HCT116 (cell line): ENCODE results near the gene PSMC3. TPM values are rescaled to one million over a fixed set of nuclear protein-coding genes. Genes with fewer than 3 reads are reported as not detected.

Experiments
- ATAC-seq: fragments of 200-7000 bp; cut with Tn5 transposase; 2 replicates; pipeline ENCODE4 v1.9.1; 2020; ENCODE audit warnings: mild to moderate bottlenecking, moderate library complexity
- BruUV-seq: library from RNA; stranded (reverse); fragments of 400-500 nt; replicated peaks from 2 replicates; lab custom pipeline; 2021; lab: Mats Ljungman, UMichigan
- CTCF ChIA-PET: fragments of 300-600 bp; sonication (Branson Sonifier 250); formaldehyde crosslinking; loops from one replicate; lab custom pipeline; 2021; ENCODE audit warnings: antibody characterized with exemption; lab: Charles Lee
- POLR2A ChIA-PET: fragments of 300-600, 350-600 bp; sonication (Branson Sonifier 250); formaldehyde crosslinking; loops from one replicate; lab custom pipeline; 2021; ENCODE audit warnings: antibody characterized with exemption; lab: Charles Lee
- RAD21 ChIA-PET, 2 experiments: fragments of 300-600 bp; sonication (Branson Sonifier 250); formaldehyde crosslinking; loops; one replicate each; lab custom pipeline; 2023; ENCODE audit warnings: low total read pairs in 2 of 2; ENCODE audit not compliant: uncharacterized antibody in 2 of 2, unreplicated experiment in 2 of 2, low non-redundant PET in 1 of 2; lab: Charles Lee
- DNase-seq: peaks from one replicate; pipeline ENCODE4 v3.0.0-alpha.2; 2010; ENCODE audit warnings: low read depth, low spot score
- H2AFZ ChIP-seq: fragments of 200-600 bp; shearing (Covaris generic), sonication (generic); 2 replicates; pipeline ENCODE4 v1.6.1; 2017; ENCODE audit warnings: low read depth, mixed run types, mixed read lengths, antibody characterized with exemption, low read length; ENCODE audit not compliant: poor library complexity, severe bottlenecking
- H3K27ac ChIP-seq: 2 replicates; pipeline ENCODE4 v1.5.1; 2012; ENCODE audit warnings: low read depth, low read length
- H3K27me3 ChIP-seq: fragments of 200-600 bp; sonication (generic); 2 replicates; pipeline ENCODE4 v1.6.1; 2016; ENCODE audit warnings: mixed run types, low read length, mixed read lengths; ENCODE audit not compliant: insufficient read depth
- H3K36me3 ChIP-seq, 2 experiments: fragments of 200-500 bp in 1 of 2; fragments of 200-600 bp in 1 of 2; sonication (Bioruptor generic) in 1 of 2; sonication (generic) in 1 of 2; 2 replicates each; pipeline versions ENCODE4 v1.5.1 to v1.6.1; 2014 to 2016; ENCODE audit warnings: low read length in 2 of 2, inconsistent platforms in 1 of 2, mixed read lengths in 1 of 2, mixed run types in 1 of 2; ENCODE audit not compliant: insufficient read depth in 2 of 2, control insufficient read depth in 1 of 2
- H3K4me1 ChIP-seq, 2 experiments: fragments of 200-600 bp in 1 of 2; sonication (generic) in 1 of 2; 2 replicates each; pipeline versions ENCODE4 v1.5.1 to v1.6.1; 2012 to 2017; ENCODE audit warnings: low read length in 2 of 2, inconsistent platforms in 1 of 2, mild to moderate bottlenecking in 1 of 2, mixed read lengths in 1 of 2, mixed run types in 1 of 2, moderate library complexity in 1 of 2; ENCODE audit not compliant: insufficient read depth in 2 of 2, control insufficient read depth in 1 of 2
- H3K4me2 ChIP-seq: fragments of 200-600 bp; sonication (generic); 2 replicates; pipeline ENCODE4 v1.6.1; 2017; ENCODE audit warnings: mixed run types, low read length, mixed read lengths
- H3K4me3 ChIP-seq, 2 experiments: fragments of 200-600 bp in 1 of 2; sonication (generic) in 1 of 2; replicated peaks in 1 of 2; 2 replicates each; pipeline ENCODE4 v1.5.1; 2011 to 2016; ENCODE audit warnings: low read length in 2 of 2, control low read depth in 1 of 2, low read depth in 1 of 2, mild to moderate bottlenecking in 1 of 2, mixed read lengths in 1 of 2, mixed run types in 1 of 2
- H3K79me2 ChIP-seq: fragments of 200-600 bp; sonication (generic); 2 replicates; pipeline ENCODE4 v1.6.1; 2017; ENCODE audit warnings: mild to moderate bottlenecking, mixed run types, low read length, moderate library complexity, mixed read lengths; ENCODE audit not compliant: insufficient read depth
- H3K9ac ChIP-seq: fragments of 200-600 bp; sonication (generic); 2 replicates; pipeline ENCODE4 v1.6.1; 2016; ENCODE audit warnings: low read length, mixed read lengths
- H3K9me2 ChIP-seq: fragments of 200-600 bp; sonication (generic), shearing (Covaris generic); 2 replicates; pipeline ENCODE4 v1.6.1; 2017; ENCODE audit warnings: mixed run types, mild to moderate bottlenecking, moderate library complexity; ENCODE audit not compliant: insufficient read depth
- H3K9me3 ChIP-seq, 2 experiments: fragments of 200-500 bp in 1 of 2; fragments of 200-600 bp in 1 of 2; sonication (Bioruptor generic) in 1 of 2; sonication (generic) in 1 of 2; 2 replicates each; pipeline ENCODE4 v1.6.1; 2014 to 2017; ENCODE audit warnings: low read length in 2 of 2, mixed read lengths in 2 of 2, inconsistent platforms in 1 of 2, low read depth in 1 of 2, mild to moderate bottlenecking in 1 of 2, mixed run types in 1 of 2, moderate library complexity in 1 of 2; ENCODE audit not compliant: control insufficient read depth in 1 of 2, insufficient read depth in 1 of 2
- H4K20me1 ChIP-seq: fragments of 200-600 bp; sonication (generic), shearing (Covaris generic); 2 replicates; pipeline ENCODE4 v1.6.1; 2017; ENCODE audit warnings: mixed run types, mild to moderate bottlenecking, moderate library complexity; ENCODE audit not compliant: insufficient read depth
- CBX3 ChIP-seq: IDR thresholded peaks from 2 replicates; pipeline ENCODE4 v1.6.1; 2012; ENCODE audit warnings: low read depth
- CEBPB ChIP-seq: IDR thresholded peaks from 2 replicates; pipeline ENCODE4 v1.6.1; 2012; ENCODE audit warnings: low read depth
- EGR1 ChIP-seq: IDR thresholded peaks from 2 replicates; pipeline ENCODE4 v1.6.1; 2012; ENCODE audit warnings: low read depth
- ELF1 ChIP-seq: IDR thresholded peaks from 2 replicates; pipeline ENCODE4 v1.6.1; 2012; ENCODE audit warnings: low read depth, borderline replicate concordance
- EZH2 ChIP-seq: fragments of 200-600 bp; sonication (generic); IDR thresholded peaks from 2 replicates; pipeline ENCODE4 v1.6.1; 2017; ENCODE audit warnings: antibody characterized with exemption, mixed run types
- EZH2phosphoT487 ChIP-seq: fragments of 200-600 bp; IDR thresholded peaks from 2 replicates; pipeline ENCODE4 v1.6.1; 2018; ENCODE audit warnings: antibody characterized with exemption, borderline replicate concordance
- FOSL1 ChIP-seq: IDR thresholded peaks from 2 replicates; pipeline ENCODE4 v1.6.1; 2012; ENCODE audit warnings: low read depth
- JUND ChIP-seq: IDR thresholded peaks from 2 replicates; pipeline ENCODE4 v1.6.1; 2012
- POLR2A ChIP-seq: IDR thresholded peaks from 2 replicates; pipeline ENCODE4 v1.7.0; 2011; ENCODE audit warnings: borderline replicate concordance; ENCODE audit not compliant: insufficient read depth, insufficient read length; ENCODE audit errors: extremely low read depth
- RAD21 ChIP-seq: IDR thresholded peaks from 2 replicates; pipeline ENCODE4 v1.6.1; 2012; ENCODE audit warnings: low read depth, mild to moderate bottlenecking
- SIN3A ChIP-seq: IDR thresholded peaks from 2 replicates; pipeline ENCODE4 v1.6.1; 2012; ENCODE audit warnings: low read depth
- SP1 ChIP-seq: IDR thresholded peaks from 2 replicates; pipeline ENCODE4 v1.6.1; 2012; ENCODE audit warnings: low read depth
- SRF ChIP-seq: IDR thresholded peaks from 2 replicates; pipeline ENCODE4 v1.6.1; 2012; ENCODE audit warnings: low read depth
- TCF7L2 ChIP-seq: IDR thresholded peaks from 2 replicates; pipeline ENCODE4 v1.7.0; 2011; ENCODE audit warnings: borderline replicate concordance, inconsistent platforms; ENCODE audit not compliant: insufficient read depth, insufficient read length; ENCODE audit errors: extremely low read depth
- YY1 ChIP-seq: IDR thresholded peaks from 2 replicates; pipeline ENCODE4 v1.6.1; 2011; ENCODE audit warnings: low read length, low read depth, moderate library complexity, mild to moderate bottlenecking; ENCODE audit not compliant: insufficient replicate concordance; ENCODE audit errors: extremely low read depth
- ZFX ChIP-seq: fragments of 450-650 bp; IDR thresholded peaks from 2 replicates; pipeline ENCODE4 v1.6.1; 2017
- ZNF274 ChIP-seq: fragments of 200-500 bp; sonication (Bioruptor generic); IDR thresholded peaks from 2 replicates; pipeline ENCODE4 v1.6.1; 2014; ENCODE audit warnings: mild to moderate bottlenecking, low read depth, low read length, inconsistent platforms
- intact Hi-C: fragments of 100-400 bp; cut with micrococcal nuclease; formaldehyde crosslinking; loops from 2 replicates; pipeline ENCODE4 v1.10.0; 2022
- total RNA-seq: library from RNA; stranded (reverse); gene quantifications from one replicate; pipeline ENCODE4 v1.2.1, GENCODE V29; 2021; ENCODE audit not compliant: unreplicated experiment
- TF ChIP-seq, protein P1 (sequence below): IDR thresholded peaks from 2 replicates; pipeline ENCODE4 v1.6.1; 2012
- TF ChIP-seq, protein P2 (sequence below), 3 experiments: fragments of 200-600 bp in 1 of 3; sonication (generic) in 1 of 3; IDR thresholded peaks in 2 of 3; conservative IDR thresholded peaks in 1 of 3; 2 replicates each; pipeline ENCODE4 v1.5.1; 2012 to 2017; ENCODE audit warnings: low read depth in 2 of 3, low read length in 2 of 3, antibody characterized with exemption in 1 of 3, borderline replicate concordance in 1 of 3, control low read depth in 1 of 3, mild to moderate bottlenecking in 1 of 3, mixed read lengths in 1 of 3, mixed run types in 1 of 3, moderate library complexity in 1 of 3; ENCODE audit not compliant: insufficient read depth in 1 of 3

PSMC3 gene
- total RNA-seq, 1 experiment from 2014 or later, result 155 TPM

DNA sequence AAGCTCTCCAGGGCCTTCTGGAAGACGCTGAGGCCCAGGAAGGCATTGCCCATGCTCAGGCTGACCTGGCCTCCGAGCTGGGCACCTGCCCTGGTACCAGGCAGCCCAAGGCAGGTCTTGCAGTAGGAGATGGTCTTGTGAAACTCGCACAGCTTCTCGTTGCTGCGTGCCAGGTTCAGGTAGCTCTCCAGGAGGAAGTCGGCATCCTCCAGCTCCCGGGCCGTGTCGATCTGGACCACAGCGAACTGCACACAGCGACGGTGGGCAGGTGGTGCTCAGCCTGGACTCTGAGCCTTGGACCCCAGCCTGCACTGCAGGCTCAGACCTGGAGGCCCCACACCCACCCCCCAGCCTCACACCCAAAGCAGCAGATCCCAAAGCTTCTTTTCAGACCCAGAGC is 21.7 kb upstream of the PSMC3 start:
- H2AFZ ChIP-seq, result no peak overlapping the region
- H4K20me1 ChIP-seq, result no peaks in the 10 kb centered on the region
- H3K4me3 ChIP-seq, result no peak overlapping the region
- POLR2A ChIA-PET, result interaction anchor here (0.6 kb wide), 1 partner anchor 399 kb away, joined by 3 read pairs; no protein-coding TSS in a partner anchor
- no peak overlapping the region for H3K9ac ChIP-seq
- H3K4me1 ChIP-seq, result no peaks in the 10 kb centered on the region
- no peaks in the 10 kb centered on the region for H3K9me2 ChIP-seq
- no peaks in the 10 kb centered on the region for H3K9me3 ChIP-seq
- CTCF ChIA-PET, result no interaction called here
- TF ChIP-seq EGR1 (no peak), ZFX (no peak), EZH2 (no peak), TCF7L2 (no peak), CBX3 (no peak), EZH2phosphoT487 (no peak), ELF1 (no peak), ZNF274 (no peak), SP1 (no peak), POLR2A (no peak), CEBPB (no peak), SRF (no peak), YY1 (no peak), FOSL1 (no peak), JUND (no peak), RAD21 (no peak), SIN3A (no peak)
- TF ChIP-seq, protein P1, sequence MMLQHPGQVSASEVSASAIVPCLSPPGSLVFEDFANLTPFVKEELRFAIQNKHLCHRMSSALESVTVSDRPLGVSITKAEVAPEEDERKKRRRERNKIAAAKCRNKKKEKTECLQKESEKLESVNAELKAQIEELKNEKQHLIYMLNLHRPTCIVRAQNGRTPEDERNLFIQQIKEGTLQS, result no peak
- TF ChIP-seq, protein P2, sequence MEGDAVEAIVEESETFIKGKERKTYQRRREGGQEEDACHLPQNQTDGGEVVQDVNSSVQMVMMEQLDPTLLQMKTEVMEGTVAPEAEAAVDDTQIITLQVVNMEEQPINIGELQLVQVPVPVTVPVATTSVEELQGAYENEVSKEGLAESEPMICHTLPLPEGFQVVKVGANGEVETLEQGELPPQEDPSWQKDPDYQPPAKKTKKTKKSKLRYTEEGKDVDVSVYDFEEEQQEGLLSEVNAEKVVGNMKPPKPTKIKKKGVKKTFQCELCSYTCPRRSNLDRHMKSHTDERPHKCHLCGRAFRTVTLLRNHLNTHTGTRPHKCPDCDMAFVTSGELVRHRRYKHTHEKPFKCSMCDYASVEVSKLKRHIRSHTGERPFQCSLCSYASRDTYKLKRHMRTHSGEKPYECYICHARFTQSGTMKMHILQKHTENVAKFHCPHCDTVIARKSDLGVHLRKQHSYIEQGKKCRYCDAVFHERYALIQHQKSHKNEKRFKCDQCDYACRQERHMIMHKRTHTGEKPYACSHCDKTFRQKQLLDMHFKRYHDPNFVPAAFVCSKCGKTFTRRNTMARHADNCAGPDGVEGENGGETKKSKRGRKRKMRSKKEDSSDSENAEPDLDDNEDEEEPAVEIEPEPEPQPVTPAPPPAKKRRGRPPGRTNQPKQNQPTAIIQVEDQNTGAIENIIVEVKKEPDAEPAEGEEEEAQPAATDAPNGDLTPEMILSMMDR (IDR thresholded peaks at IDR 0.05 in 2 of 3, conservative IDR thresholded peaks at IDR 0.05 in 1 of 3; ENCODE audit: borderline replicate concordance in 1 of 3, insufficient read depth in 1 of 3, low read depth in 2 of 3, low read length in 2 of 3), result no peak
- no peak for DNase-seq
- intact Hi-C loops, result no loop called here
- H3K4me2 ChIP-seq, result no peak overlapping the region
- no peaks in the 10 kb centered on the region for H3K27me3 ChIP-seq
- H3K27ac ChIP-seq, result no peak overlapping the region
- ATAC-seq, result no peak
- no peaks in the 10 kb centered on the region for H3K36me3 ChIP-seq
- RAD21 ChIA-PET, result no interaction called here
- no TSS peak for BruUV-seq
- H3K79me2 ChIP-seq, result no peaks in the 10 kb centered on the region
